GM18870 (cell line): Measurements from ENCODE around the gene C3orf49.
A peak's percentile ranks its signal among the peaks of the same experiment; 100 is the strongest.

Source experiments
- ATAC-seq: cut with Tn5 transposase; IDR thresholded peaks from one replicate; pipeline ENCODE4 v1.9.1; 2021; ENCODE audit warnings: moderate library complexity; ENCODE audit not compliant: unreplicated experiment

C3orf49 gene

DNA sequence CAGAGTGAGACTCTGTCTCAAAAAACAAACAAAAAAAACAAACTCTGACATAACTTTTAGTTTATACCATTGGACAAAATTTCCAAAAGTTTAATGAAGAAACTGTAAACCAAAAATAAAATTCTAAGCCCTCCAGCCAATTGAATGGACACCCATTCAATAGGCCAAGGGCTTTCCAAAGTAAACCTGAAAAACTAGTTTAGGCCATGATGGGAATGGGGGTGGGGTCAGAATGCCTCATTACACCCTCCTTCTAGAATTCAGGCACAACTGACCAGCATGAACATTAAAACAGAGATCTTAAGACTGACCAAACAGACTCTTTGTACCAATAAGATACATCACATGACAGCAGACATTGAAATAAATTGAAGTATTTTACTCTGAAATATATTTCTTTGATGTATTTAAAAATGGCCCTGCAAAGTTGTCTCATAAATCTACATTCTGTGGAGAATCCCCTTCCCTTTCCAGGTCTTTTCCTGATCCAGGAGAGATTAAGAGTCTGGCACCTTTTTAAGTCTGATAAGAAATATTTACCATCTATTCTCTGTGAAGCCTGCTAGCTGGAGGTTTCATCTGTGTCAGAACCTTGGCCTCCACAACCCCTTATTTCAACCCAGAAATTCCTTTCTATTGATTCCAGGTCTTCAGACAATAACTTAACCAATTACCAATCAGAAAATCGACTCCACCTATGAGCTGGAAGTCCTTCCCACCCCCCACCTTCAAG, 28.8 kb downstream of the C3orf49 start:
- ATAC-seq, result no peak

DNA sequence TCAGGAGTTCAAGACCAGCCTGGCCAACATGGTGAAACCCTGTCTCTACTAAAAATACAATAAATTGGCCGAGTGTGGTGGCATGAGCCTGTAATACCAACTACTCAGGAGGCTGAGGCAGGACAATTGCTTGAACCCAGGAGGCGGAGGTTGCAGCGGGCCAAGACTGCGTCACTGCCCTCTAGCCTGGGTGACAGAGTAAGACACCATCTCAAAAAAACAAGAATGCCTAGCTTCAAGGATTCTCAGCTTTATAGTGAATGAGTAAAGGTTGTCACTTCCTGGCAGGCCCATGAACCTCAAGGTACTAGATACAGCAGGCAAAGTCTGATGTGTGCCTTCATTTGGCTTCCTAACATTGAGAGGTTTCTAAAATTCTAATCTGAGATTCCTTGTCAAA, 30.1 kb downstream of the C3orf49 start:
- ATAC-seq, result no peak

DNA sequence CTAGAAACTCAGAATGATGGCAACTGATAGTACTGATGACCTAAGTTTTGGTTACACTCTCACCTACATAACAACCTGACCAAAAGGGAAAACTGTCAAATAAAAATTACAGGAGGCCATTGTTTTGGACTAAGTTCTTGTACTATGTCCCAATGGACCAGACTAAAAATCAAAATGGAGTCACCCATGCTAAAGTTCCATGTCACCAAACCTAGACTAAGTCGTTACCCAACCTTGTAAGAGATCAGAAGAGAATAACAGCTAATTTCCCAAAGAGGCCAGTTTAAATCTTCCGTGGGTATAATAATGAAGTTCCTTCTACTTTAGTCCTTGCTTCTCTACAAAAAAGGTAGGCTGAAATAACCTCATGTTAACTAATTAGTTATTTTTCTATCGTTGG, 32.2 kb downstream of the C3orf49 start:
- no peak for ATAC-seq

DNA sequence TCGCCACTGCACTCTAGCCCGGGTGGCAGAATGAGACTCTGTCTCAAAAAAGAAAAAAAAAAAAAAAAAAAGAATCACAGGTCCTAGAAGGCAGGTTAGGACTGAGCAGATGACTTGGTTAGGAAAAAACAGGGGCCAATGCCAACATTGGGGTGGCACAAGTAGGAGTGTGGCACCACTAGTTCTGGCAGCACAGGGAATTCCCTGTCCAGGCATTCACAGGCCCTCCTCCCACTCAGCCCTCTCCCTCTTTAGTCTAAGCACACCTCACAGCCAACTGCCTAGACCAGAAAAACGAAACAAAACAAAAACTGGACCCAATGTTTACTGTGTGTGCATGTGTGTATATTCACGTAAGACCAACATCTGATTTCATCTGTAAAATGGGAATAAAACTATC, 34.0 kb downstream of the C3orf49 start:
- ATAC-seq, result no peak

DNA sequence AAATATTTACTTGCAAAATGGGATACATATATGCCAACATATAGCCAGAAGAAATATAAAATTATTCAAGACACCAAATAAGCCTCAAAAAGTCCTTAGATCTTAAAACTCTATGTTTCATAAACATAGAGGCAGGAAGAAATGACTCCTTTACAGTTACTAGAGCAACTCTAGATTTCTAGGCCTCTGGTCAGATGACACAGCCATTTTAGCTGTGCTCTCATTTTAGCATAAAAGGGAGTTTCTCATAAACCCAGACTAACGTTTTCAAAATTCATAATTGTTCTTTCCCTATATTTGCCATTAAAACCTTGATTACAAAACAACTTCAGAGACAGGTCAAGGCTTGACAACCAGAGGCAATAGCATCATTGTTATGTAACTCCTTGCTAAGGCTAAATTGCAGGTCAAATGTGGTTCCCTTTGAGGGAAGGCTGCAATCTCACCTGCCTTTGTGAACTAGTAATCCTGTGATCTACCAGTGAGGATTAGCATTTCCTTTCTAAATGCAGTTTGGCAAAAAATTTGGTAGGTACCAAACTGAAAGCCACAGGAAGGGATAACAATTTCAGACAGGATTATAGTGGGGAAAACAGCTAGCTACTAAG, 36.3 kb downstream of the C3orf49 start:
- no peak for ATAC-seq

DNA sequence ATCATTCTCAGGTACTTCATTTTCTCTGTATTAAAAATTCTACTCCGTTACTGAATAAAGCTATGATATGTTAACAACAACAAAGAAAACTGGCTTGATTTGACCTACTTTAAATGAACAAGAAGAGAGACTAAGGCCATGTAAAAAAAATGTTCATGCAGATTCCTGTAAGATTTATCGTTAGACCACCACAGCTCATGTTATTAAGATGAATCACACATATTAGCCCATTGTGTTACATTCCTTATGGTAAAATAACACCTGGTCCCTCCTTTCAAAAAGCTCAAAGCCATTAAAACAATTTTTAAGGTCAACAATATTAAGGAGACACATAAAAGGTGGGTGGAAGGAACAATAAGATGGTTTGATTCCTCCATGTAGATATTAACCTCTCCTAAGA, 38.2 kb downstream of the C3orf49 start:
- no peak for ATAC-seq

DNA sequence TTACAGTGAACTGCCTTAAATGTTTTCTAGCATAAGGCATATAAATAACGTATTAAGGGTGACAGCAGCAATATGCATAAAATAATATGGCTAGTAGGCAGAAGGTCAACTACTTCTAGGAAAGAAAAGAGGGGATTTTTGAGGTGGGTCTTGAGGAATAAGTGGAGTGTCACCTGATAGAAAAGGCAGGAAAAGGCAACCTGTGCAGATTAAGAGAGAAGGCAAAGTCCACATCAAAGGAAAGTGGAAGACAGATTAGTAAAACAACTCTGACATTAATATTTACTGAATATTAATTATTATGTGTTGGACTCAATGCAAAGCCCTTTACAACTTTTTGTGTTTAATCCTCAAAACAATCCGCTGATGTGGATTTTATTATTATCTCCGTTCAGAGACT, 41.7 kb downstream of the C3orf49 start:
- ATAC-seq, result no peak

DNA sequence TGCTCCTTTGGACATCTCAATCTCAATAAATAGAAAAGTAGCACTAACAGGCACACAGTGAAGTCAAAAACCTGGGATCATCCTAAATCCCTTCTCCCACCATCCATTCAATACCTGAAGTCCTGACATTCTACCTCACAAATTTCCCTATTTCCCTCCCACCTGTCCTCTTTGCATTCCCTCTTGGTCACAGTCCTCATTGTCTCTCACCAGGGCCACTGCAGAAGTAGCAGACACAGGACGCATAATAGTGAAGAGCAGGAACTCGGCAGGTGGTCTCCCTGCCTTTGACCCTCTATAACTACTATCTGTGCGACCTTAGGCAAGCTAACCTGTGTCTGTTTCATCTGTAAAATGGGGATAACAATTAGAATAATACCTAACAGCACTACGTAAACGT, 42.2 kb downstream of the C3orf49 start:
- ATAC-seq, result no peak

DNA sequence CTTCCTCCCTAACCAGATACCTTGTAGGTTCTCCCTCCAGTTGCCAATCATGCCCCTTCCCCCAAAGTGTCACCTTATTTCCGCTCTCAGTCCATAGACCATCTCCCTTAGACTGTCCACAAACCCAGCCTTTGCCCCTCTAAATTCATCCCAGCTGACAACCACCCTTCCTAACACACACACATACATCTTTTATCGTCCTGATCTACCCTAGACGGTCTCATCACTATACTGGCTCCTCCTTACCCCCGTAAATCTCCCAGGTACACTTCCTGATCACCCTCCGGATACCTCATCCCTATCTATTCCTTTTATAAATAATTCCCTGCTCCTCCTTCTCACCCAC, 43.7 kb downstream of the C3orf49 start:
- ATAC-seq, result peak; percentile 6

DNA sequence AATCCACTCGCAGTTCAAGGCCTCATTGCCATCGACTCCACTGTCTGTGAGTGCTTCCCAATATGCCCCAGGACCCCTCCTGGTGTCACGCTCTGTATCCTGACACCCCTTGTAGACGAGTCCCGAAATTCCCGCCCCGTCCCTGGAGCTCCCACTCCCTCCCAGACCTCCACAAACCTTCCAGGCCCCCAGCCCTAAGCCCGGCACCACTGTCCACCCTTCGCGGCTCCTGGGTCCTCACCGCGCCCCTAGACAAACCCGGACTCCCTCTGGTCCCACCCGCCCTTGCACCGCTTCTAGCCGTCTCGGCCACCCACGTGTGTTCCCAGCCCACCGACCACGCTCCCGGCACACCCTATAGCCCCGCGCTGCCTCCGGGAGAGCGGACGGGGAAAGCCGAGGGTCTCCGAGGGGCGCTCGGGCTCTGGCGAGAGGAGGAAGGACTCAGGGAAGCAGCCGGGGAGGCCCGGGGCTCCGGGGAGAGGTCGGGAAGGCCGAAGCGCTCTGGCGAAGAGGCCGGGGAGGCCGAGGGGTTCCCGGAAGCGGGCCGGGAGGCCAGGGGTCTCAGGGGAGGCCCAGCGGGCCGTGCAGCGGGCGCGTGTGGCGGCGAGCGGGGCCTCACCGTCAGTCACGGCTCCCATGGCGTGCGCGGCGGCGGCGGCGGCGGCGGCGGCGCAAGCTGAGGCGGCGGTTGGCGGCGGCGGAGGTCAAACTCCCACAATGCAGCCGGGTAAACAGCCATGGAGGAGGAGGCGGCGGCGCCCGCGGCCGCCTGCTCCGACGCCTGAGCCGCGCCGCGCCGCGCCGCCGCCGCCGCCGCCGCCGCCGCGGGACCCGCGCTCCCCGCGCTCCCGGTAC, 44.3 kb downstream of the C3orf49 start, which contains the start of the genes ATXN7 and THOC7:
ATXN7 (plus strand) TSS at position 718 of the 858 bp plus-strand sequence. CDS start 48,732 bp downstream, outside the sequence.
THOC7 (minus strand) TSS at position 656 of the 858 bp plus-strand sequence; CDS start at position 641, 15 bp downstream.
- ATAC-seq, result peak; percentile 47

DNA sequence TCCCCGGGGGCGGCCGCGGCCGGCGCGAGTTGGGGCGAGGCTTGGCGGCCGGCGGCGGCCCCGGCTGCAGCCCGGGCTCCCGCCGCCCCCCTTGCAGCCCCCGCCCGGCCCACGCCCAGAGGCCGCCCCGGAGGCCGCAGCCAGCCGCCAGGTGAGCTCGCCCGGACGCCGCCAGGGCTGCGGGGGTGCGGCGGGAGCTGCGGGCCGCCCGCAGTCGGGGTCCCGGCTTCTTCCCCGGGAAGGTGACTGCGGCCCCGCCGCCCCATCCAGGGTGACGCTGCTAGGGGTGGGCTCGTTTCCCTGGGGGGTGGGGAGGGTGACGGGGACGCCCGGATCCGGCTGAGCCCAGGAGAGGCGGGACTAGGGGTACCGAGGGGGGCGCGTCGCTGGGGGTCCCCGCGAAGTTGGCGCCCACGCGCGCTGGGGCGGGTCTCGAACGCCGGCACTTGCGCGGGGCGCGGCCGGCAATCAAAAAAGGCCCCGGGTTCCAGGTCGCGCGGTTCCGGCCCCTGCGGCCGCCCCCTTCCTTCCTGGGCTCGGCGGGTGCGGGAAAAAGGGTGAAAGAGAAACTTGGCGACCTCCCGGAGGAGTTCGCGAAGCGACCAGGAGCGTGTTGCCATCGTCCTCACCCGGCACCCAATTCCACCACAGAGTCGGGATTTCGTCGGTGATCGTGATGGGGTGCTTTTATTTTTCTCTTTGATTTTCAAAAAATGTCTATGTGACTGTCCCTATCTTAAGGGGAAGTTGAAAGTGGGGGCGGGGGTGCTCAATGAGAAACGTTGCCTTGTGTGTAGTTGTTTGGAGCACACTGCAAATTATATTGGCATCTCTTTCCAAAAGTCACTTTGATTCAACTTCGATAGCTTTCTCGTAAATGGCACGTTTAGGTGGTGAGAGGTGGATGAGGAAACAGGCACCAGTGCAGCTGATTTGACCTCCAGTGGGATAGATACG, 45.2 kb downstream of the C3orf49 start:
- ATAC-seq, result no peak

DNA sequence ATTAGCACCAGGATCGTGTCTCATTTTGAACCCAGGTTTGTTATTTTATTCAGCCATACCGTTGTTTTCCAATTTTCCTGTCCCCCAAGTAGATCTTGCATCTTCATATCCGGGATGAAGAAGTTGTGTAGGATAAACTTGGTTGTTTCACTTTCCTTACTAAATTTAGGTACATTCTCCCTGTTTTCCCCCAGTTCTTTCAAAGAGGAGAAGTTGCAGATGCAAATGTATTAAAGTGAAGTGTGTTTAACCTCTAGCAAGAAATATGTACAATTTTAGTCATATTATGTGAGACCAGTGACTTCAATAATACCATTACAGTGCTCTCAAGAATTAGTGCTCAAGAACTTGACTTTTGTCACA, 45.8 kb downstream of the C3orf49 start:
- no peak for ATAC-seq

DNA sequence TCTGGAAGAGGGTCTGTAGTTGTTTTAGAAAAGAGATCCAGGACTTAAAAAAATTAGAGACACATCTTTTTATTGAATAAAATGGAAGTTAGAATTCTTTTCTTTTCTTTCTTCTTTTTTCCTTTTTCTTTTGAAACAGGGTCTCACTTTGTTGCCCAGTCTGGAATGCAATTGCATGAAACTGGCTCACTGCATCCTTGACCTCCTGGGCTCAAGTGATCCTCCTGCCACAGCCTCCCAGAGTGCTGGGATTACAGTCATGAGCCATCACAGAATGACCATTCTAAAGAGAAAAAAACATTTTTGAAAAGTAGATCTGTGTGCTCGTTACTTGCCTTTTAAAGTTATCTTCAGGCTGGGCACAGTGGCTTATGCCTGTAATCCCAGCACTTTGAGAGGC, 48.1 kb downstream of the C3orf49 start:
- ATAC-seq, result no peak

DNA sequence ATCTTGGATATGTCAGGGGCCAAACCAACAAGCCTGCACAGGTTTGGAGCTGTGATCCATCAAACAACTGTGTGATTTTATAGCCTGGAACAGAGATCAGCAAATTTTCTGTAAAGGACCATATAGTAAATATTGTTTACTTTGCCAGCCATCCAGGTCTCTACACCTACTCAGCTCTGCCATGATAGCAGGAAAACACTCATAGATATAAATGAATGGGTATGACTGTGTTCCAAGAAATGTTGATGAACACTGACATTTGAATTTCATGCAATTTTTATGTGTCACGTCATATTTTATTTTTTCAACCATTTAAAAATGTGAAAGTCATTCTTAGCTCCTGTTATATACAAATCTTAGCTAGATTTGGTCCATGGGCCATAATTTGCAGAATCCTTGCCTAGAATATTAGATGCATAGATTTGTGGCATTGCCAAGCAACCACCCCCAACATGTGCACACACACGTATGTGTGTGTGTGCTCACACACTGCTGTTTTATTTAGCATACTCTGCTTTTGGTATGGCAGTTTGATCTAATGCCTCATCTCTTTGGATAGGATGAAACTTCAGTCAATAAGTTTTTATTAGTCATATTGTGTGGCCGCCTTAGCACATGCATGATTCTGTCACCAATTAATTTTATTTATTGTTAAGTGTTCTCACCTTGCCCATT, 51.0 kb downstream of the C3orf49 start:
- no peak for ATAC-seq

DNA sequence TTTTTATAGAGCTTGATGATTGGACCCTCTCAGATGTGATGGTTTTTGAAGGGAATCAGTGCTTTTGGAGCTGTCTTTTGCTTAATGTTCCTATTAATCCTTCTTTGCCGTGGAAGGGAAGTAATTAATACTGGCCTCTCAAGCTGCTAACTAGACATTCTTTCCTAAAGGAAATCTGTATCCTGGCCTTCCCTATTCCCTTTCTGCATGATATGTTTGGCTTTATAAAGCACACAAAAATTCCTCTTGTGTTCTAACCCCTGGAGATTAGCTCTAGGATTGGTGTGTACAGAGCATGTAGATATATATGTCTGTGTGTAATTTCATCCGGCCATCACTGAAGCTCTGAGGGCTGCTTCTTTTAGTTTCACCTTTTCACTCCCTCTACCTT, 51.5 kb downstream of the C3orf49 start:
- ATAC-seq, result no peak

DNA sequence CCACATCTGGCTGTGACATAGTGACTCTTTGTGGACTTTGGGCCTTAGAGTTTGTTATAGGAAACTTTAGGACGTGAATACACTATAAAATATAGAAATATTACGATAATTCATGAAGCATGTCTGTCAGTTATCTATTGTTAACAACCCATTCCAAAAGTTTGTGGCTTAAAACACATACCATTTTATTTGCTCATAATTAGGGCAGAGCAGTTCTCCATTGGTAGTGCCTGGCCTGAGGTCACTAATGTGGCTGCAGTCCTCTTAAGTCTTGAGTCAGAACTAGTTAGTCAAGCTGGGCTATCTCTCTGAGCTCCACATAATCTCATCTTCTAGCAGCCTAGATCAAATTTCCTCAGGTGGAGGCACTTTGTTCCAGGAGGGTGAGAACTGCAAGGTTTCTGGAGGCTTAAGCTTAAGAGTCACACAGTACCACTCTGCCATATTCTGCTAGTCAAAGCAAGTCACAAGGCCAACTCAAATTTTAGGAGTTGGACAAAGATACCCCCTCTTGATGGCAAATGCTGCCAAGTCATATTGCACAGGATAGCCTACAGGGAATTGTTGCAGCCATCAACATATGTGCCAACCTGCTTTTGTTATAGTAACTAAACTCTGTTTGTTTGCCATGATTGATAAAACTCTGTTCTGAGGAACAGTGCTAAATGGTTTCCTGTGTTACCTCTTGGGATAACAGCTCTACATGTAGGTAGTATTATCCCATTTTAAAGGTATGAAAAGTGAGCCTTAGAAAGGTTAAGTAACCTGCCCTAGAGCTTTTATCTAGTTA, 53.2 kb downstream of the C3orf49 start:
- ATAC-seq, result no peak

DNA sequence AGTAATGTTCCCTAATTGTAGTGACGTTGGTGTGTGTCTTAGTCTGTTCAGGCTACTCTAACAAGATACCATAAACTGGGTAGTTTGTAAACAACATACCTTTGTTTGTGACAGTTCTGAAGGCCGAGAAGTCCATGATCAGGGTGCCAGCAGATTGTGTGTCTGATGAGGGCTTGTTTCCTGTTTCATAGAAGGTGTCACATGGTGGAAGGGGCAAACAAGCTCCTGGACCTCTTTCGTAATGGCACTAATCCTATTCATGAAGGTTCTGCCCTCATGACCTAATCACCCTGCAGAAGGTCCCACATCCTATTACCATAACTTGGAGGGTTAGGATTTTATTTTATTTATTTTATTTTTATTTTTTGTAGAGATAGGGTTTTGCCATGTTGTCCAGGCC, 55.7 kb downstream of the C3orf49 start:
- no peak for ATAC-seq

DNA sequence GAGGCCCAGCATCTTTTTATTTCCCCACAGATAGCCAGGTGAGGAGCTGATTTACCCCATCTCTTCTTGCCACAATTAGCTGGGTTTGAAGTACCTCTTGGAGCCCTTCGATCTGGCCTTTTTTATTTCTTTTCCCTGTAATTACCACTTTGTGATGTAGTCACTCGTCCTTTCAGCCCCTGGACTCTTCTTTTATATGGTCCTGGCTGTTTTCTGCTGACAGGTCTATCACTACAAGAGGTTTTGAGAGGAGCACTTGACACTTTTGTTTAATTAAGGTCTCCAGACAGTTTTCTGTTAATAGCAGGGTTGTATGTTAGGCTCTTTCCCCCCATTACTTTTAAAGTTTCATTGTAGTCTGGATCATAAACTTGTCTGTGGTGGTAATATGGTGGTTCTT, 56.4 kb downstream of the C3orf49 start:
- no peak for ATAC-seq

DNA sequence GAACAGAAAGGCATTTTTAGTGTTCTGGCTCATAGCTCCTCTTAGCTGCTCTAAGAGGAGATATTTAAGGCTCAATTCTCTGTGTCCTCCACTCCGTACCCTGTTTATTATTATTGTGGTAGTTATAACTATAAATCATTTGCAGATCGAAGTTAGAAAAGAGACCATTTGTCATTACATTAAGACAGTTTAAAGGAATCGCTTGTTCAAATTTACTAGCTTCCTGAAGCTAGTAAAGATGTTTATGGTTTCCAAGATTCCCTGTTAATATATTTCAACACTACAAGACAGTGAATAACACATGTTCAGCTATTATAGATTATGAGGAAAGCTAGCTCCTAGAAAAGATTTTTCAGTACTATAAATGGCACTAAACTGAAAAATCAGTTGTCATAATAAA, 57.2 kb downstream of the C3orf49 start:
- no peak for ATAC-seq
